ENCODE results near the gene DDAH2.
A peak's percentile ranks its signal among the peaks of the same experiment; 100 is the strongest.
"Not testable (repeated sequence)": the region's sequence is repeated elsewhere in the genome, so short reads cannot be mapped to it uniquely, and the experiment has no call there.

Gene DDAH2

DNA sequence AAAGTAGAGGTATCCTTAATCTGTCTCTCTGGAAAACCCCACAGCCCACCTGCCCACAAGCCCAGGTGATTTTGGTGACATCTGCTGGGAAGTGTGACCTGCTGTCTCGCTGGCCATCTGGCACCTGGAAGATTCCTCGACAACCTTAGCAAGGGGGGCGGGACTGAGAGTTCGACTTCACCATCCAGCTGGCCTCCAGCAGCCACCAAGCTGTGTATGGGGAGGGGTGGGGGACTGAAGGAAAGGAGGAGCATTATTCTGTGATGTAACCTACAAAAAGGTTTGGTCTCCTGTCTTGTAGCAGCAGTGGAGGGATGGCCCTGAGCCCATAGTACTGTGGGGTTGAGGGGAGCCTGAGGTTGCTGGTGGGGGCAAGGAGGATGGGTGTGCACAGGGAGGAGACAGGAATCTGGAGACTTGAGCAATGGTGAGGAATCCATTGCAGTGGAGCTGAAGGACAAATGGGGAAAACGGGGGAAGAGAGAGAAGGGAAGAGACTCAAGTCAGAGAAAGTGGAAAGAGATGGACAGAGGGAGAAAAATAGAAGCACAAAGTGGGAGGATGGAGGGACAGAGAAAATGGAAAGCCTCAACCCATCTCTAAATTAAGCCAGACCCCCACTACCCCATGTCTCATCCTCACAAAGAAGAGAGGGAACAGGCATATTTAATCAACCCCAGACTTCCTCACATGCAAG lies 18.4 kb downstream of the DDAH2 start:
- no peak overlapping the region for H3K27ac ChIP-seq

DNA sequence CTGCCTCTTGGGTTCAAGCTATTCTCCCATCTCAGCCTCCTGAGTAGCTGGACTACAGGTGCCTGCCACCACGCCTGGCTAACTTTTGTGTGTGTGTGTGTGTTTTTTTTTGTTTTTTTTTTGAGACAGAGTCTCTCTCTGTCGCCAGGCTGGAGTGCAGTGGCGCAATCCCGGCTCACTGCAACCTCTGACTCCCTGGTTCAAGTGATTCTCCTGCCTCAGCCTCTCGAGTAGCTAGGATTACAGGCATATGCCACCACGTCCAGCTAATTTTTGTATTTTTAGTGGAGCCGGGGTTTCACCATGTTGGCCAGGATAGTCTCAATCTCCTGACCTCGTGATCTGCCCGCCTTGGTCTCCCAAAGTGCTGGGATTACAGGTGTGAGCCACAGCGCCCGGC lies 19.9 kb downstream of the DDAH2 start:
- H3K27ac ChIP-seq = not testable (repeated sequence)

More for the DNA sequence above, 18.4 kb downstream of the DDAH2 start:
- TF ChIP-seq ZFX (IDR thresholded peaks at IDR 0.05; ENCODE audit: borderline replicate concordance) = no peak
- TF ChIP-seq, protein P1, sequence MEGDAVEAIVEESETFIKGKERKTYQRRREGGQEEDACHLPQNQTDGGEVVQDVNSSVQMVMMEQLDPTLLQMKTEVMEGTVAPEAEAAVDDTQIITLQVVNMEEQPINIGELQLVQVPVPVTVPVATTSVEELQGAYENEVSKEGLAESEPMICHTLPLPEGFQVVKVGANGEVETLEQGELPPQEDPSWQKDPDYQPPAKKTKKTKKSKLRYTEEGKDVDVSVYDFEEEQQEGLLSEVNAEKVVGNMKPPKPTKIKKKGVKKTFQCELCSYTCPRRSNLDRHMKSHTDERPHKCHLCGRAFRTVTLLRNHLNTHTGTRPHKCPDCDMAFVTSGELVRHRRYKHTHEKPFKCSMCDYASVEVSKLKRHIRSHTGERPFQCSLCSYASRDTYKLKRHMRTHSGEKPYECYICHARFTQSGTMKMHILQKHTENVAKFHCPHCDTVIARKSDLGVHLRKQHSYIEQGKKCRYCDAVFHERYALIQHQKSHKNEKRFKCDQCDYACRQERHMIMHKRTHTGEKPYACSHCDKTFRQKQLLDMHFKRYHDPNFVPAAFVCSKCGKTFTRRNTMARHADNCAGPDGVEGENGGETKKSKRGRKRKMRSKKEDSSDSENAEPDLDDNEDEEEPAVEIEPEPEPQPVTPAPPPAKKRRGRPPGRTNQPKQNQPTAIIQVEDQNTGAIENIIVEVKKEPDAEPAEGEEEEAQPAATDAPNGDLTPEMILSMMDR (IDR thresholded peaks at IDR 0.05) = no peak

DNA sequence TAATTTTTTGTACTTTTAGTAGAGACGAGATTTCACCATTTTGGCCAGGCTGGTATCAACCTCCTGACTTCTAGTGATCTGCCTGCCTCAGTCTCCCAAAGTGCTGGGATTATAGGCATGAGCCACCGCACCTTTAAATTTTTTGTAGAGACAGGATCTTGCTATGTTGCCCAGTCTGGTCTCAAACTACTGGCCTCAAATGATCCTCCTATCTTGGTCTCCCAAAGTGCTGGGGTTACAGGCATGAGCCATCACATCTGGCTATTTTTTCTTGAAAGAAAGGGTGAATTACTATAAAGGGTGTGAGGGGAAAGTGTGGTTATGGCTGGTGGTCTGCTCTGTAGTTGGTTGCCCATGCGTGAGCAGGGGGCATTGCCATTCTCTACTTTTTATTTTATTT lies 20.9 kb downstream of the DDAH2 start:
- no peak overlapping the region for H3K27ac ChIP-seq
- TF ChIP-seq, protein P1 (IDR thresholded peaks at IDR 0.05) = no peak
- no peak for TF ChIP-seq ZFX (IDR thresholded peaks at IDR 0.05; ENCODE audit: borderline replicate concordance)

DNA sequence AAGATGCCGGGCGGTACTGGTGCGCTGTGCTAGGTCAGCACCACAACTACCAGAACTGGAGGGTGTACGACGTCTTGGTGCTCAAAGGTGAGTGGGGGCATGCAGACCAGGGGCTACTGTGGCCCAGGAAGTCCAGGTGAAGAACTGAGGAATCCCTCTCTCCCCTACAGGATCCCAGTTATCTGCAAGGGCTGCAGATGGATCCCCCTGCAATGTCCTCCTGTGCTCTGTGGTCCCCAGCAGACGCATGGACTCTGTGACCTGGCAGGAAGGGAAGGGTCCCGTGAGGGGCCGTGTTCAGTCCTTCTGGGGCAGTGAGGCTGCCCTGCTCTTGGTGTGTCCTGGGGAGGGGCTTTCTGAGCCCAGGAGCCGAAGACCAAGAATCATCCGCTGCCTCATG lies 21.4 kb downstream of the DDAH2 start:
- TF ChIP-seq ZFX (IDR thresholded peaks at IDR 0.05; ENCODE audit: borderline replicate concordance) = no peak
- TF ChIP-seq, protein P1 (IDR thresholded peaks at IDR 0.05) = no peak

DNA sequence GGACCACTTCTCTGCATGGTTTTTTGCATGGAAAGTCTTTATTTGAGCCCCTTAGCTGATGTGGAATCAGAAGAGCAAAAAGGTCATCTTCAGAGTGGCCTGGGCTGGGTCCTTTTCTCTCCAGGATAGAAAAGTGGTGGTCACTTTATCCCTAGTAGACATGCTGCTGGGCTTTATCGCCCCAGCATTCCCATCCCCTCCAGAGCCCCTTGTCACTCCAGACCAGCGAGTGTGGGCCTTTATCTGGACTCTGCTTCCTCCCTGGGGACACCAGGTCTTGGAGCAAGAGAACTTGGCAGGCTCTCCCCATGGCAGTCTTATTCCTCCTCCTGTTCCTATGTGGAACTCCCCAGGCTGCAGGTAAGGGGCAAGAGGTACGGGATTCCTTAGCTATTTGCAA lies 22.5 kb downstream of the DDAH2 start, which contains the start of gene LY6G6F:
LY6G6F (plus strand) TSS at position 268 of the 400 bp plus-strand sequence; CDS start at position 309, 41 bp downstream.
- TF ChIP-seq ZFX (IDR thresholded peaks at IDR 0.05; ENCODE audit: borderline replicate concordance) = no peak
- TF ChIP-seq, protein P1 (IDR thresholded peaks at IDR 0.05) = no peak

More for the DNA sequence above, 21.4 kb downstream of the DDAH2 start:
- H3K27ac ChIP-seq = no peak overlapping the region

DNA sequence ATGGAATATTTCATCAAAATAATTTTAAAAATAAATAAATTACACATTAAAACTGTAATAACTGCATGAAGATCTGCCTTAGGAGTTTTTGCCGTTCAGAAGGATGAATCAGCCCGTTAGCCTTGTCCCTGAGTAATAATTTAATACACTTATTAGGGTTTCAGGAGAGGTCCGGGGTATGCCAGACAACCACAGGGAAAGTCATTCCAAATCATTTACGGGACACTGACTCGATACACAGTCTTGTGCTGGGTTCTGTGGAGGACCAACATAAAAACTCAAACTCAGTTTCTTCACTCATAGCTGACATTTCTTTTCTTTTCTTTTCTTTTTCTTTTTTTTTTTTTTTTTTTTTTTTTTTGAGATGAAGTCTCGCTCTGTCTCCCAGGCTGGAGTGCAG lies 23.2 kb downstream of the DDAH2 start:
- no peak overlapping the region for H3K27ac ChIP-seq
- no peak for TF ChIP-seq ZFX (IDR thresholded peaks at IDR 0.05; ENCODE audit: borderline replicate concordance)
- TF ChIP-seq, protein P1 (IDR thresholded peaks at IDR 0.05) = no peak

More for the DNA sequence above, 22.5 kb downstream of the DDAH2 start, which contains the start of gene LY6G6F:
- H3K27ac ChIP-seq = no peak within 1 kb of the TSS

DNA sequence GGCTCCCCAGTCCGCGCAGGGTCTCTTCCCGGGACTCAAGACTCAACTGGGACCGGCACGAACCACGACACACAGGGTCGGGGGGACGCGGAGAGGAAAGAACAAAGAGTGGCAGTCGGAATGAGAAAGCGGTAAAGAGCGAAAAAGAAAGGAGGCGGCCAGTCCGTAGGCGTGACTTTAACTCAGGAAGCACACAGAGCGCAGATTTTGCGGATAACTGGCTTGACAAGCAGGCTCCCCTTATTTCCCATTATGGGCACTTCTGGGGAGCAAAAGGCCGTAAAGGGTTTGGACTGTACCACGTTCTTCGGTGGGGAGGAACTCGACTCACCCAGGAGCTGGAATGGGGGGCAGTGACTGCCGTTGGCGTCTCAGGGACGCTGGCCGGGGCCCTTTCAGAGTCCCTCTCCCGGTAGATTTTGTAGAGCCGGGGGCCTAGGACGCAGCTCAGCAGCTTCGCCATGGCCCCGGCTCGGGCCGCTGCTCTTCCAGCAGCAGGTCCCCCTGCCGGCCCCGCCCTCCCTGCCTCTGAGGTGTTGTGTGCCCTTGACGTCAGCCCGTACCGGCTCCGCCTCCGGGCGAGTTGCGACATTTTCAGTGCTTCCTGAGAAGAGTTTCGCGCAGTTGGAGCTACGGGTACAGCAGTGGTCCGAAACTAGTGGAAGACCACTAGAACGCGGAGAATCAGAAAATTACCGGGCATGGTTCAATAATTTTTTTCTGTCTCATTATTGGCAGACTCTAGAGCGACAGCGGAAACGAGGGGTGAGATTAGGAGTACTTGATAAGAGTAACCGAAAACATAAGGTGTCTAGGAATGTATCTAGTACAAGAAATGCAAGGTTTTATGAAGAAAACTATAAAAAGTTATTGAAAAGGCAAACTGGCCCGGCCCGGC lies 26.0 kb downstream of the DDAH2 start, which contains the start of gene ABHD16A:
ABHD16A (minus strand) TSS at position 506 of the 898 bp plus-strand sequence; CDS start at position 463, 43 bp downstream.
- TF ChIP-seq, protein P1 (IDR thresholded peaks at IDR 0.05) = no peak
- TF ChIP-seq ZFX (IDR thresholded peaks at IDR 0.05; ENCODE audit: borderline replicate concordance) = no peak

More for the DNA sequence above, 26.0 kb downstream of the DDAH2 start, which contains the start of gene ABHD16A:
- peak within 1 kb of the TSS; percentile 72 for H3K27ac ChIP-seq

Measured in 22Rv1 (cell line).